Measurements from ENCODE around the gene XRCC4.

The XRCC4 gene

GRCh38 chr5:83072966-83073365 is 4.4 kb upstream of the XRCC4 start:
- no peak for DNase-seq

- DNase-seq = peak; percentile 39
Measured at GRCh38 chr5:83077662-83078261, 415 bp downstream of the XRCC4 start.

- DNase-seq = no peak
Measured at GRCh38 chr5:83082750-83083149, 5.4 kb downstream of the XRCC4 start.

- DNase-seq = no peak
Measured at GRCh38 chr5:83084336-83084735, 7.0 kb downstream of the XRCC4 start.

- DNase-seq = no peak
Measured at GRCh38 chr5:83085106-83085505, 7.8 kb downstream of the XRCC4 start.

- DNase-seq = no peak
Measured at GRCh38 chr5:83090169-83090568, 12.8 kb downstream of the XRCC4 start.

GRCh38 chr5:83092619-83093018 is 15.3 kb downstream of the XRCC4 start:
- no peak for DNase-seq

GRCh38 chr5:83093692-83094091 is 16.3 kb downstream of the XRCC4 start:
- no peak for DNase-seq

GRCh38 chr5:83095163-83095956 is 18.0 kb downstream of the XRCC4 start:
- no peak for DNase-seq

- DNase-seq = peak; percentile 42
Measured at GRCh38 chr5:83095957-83096539, 18.7 kb downstream of the XRCC4 start.

- DNase-seq = peak; percentile 20
Measured at GRCh38 chr5:83096660-83097339, 19.5 kb downstream of the XRCC4 start.

- no peak for DNase-seq
Measured at GRCh38 chr5:83097689-83098231, 20.4 kb downstream of the XRCC4 start.

GRCh38 chr5:83099001-83099400 is 21.7 kb downstream of the XRCC4 start:
- DNase-seq = no peak

GRCh38 chr5:83099445-83099844 is 22.1 kb downstream of the XRCC4 start:
- no peak for DNase-seq

- DNase-seq = no peak
Measured at GRCh38 chr5:83101514-83101913, 24.2 kb downstream of the XRCC4 start.

- DNase-seq = no peak
Measured at GRCh38 chr5:83102364-83102980, 25.1 kb downstream of the XRCC4 start.

GRCh38 chr5:83104021-83104420 is 26.7 kb downstream of the XRCC4 start:
- DNase-seq = no peak

- DNase-seq = no peak
Measured at GRCh38 chr5:83107692-83108420, 30.5 kb downstream of the XRCC4 start.

GRCh38 chr5:83109380-83109779 is 32.0 kb downstream of the XRCC4 start:
- DNase-seq = no peak

GRCh38 chr5:83115816-83116215 is 38.5 kb downstream of the XRCC4 start:
- DNase-seq = no peak

- no peak for DNase-seq
Measured at GRCh38 chr5:83118471-83118870, 41.1 kb downstream of the XRCC4 start.

GRCh38 chr5:83118976-83119375 is 41.6 kb downstream of the XRCC4 start:
- no peak for DNase-seq
